Brain pericyte (primary cell): ENCODE measurements around the gene IGF2R.

Experiments used
- DNase-seq: peaks from one replicate; pipeline ENCODE4 v3.0.0-alpha.2; 2012; ENCODE audit warnings: low read depth, low spot score

IGF2R gene

DNA sequence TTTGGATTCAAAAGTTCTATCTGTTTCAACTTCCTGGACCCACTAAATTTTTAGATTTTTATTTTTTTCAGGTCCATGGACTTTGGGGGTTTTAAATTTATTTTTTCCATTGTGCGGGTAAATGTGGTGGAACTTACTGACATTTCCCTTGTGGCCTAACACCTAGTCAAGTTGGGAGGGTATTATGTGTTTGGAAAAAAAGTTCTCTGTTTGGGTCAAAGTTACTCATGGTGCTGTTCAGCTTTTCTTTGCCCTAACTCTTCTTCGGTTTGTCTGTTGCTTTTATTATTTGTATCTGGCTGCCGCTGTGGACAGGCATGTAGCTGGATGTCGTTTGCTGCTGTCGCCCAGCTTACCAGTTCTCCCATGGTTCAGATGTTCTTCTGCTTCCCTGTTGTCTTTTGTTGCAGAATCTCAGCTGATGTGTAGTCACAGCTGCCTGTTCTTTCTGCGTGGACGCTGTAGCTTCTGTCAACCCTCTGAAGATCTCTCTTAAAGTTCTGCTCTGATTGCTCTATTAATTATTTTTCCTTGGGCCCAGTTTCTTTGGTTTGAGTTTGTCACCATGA, 7.9 kb downstream of the IGF2R start:
- no peak for DNase-seq

DNA sequence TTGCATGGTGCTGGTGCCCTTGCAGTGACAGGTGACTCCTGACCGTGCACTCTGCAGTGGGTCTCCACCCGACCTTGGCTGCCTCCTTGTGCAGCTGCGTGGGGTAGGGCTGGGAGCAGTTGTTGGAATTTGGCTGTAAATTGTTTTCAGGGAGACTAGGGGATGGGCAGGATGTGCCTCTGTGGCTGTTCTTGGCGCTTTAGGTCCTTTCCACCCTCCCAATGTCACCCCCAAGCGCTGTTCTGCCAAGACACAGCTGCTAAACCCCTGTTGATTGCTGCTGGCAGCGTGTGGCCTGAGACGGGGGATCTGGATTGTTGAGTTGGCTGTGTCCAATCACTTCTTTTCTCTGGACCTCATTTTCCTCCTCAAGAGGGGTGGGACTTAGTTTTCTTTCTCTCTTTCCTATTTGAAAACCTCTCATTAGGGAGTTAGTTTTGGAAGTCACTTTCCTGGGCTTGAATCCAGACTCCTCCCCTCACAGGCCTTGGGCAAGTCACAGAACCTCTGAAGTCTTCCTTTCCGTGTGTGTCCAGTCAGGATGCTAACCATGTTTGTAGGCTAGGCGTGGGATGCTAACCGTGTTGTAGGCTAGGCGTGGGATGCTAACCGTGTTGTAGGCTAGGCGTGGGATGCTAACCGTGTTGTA, 8.5 kb downstream of the IGF2R start:
- no peak for DNase-seq

DNA sequence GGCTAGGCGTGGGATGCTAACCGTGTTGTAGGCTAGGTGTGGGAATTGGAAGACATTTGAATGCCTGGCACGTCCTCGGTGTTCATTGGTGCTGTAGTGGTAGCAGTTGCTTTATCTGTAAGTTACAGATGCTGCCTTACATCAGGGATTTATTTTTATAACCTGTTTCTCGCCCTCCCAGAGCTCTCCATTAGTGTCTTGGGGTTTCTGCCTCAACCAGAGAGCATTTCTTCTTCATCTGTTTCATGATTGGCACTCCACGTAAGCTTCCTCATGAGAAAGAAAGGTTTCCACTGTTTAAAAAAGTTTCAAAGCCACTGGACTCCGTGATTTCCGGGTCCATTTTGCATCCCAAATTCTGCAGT, 9.0 kb downstream of the IGF2R start:
- no peak for DNase-seq

DNA sequence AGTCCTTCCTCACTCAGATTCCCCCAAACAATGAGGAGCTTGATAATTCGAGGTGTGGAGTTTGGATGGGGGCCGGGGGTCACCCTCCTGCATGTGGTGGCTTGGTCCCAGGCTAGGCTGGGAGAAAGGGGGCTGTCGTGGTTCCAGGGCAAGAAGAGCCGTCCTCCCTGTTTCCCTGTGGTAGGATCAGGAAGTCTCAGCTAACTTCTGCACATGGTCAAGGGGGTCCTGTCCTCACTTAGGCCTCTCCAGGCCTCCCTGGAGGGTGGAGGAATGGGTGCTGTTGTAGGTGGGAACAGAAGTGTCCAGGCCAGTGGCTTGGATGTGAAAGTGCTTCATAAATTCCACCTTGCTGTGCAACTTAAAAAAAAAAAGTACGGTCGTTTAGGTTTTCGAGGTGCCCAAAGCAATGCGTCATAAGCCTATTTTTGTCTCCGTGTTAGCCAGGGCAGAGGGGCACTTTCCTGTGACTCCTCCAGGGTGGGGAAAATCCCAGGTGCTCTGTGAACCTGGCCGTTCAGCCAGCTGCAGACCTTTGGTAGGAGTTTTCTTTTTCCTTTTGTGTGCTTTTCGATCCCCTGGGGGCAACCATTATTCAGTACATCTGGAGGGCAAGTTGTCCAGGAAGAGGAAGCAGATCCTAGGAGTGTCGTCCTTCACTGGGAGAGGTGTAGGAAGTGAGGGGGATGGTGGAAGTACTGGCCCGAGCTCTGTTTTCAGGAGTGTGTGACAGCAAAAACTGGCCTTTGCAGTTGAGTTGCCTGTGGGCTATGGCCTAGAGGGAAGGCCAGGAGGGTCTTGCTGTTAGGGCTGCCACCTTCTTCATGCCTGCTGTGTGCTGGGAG, 9.6 kb downstream of the IGF2R start:
- no peak for DNase-seq

DNA sequence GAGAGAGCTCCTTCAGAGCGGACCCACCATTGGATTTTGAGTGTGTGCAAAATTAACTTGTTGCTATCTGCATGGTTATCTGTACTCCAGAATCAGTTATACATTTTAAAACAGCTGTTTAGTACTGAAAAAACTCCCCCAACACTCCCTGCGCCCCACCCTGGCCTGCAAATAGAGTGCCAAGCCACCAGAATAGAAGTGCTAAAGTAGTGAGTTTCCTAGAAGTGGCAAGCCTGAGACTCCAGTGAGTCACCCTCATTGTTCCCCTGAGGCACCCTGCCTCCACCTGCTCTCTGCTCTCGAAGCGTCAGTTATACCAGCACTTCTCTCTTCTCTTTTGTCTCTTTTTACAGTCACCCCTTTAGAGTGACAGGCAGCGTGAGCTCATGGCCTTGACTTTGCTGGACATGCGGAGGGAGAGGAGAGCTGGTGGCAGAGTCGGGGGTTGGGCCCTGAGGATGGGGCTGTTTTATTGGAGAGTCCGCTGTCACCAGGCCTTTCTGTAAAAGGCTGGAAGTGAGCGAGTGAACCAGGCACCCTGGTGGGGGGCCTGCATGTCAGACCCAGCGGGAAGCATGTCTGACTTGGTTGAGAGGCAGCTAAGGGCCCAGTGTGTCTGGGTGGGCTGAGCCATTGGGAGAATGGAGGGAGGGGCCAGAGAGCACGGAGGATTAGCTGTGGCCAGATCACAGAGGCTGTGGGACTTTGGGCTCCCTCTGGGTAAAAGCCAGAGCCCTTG, 10.4 kb downstream of the IGF2R start:
- DNase-seq, result no peak

DNA sequence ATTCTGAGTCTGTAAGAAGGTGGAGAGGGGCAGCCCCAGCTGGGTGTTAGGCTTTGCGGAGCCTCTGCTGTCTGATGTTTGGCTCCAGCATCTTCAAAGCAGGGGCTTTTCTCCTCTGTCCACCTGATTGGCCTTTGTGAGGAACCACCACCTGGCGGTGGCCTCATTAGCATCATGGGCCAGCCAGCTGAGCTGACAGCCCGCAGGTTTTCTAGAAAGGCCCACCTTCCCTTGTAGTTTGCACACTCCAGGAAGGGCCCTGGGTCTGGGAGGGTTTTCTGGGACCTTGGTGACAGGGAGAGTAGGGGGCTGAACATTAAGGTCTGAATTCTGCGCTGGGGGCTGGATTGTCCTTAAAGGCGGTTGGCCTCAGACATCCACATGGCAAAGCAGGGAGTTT, 11.6 kb downstream of the IGF2R start:
- DNase-seq, result no peak

DNA sequence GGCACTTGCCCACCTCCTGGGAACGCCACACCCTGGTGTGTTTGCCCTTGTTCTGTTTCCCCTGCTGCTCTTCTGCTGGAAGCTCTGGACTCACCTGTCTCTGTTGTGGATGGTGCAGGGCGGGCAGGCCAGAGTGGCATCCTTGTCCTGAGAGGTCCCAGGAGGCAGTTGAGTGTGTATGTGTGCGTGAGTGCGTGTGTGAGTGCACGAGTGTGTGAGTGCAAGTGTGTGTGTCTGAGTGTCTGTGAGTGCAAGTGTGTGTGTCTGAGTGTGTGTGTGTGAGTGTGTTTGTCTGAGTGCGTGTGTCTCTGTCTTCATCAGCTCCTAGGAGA, 12.2 kb downstream of the IGF2R start:
- DNase-seq, result no peak

DNA sequence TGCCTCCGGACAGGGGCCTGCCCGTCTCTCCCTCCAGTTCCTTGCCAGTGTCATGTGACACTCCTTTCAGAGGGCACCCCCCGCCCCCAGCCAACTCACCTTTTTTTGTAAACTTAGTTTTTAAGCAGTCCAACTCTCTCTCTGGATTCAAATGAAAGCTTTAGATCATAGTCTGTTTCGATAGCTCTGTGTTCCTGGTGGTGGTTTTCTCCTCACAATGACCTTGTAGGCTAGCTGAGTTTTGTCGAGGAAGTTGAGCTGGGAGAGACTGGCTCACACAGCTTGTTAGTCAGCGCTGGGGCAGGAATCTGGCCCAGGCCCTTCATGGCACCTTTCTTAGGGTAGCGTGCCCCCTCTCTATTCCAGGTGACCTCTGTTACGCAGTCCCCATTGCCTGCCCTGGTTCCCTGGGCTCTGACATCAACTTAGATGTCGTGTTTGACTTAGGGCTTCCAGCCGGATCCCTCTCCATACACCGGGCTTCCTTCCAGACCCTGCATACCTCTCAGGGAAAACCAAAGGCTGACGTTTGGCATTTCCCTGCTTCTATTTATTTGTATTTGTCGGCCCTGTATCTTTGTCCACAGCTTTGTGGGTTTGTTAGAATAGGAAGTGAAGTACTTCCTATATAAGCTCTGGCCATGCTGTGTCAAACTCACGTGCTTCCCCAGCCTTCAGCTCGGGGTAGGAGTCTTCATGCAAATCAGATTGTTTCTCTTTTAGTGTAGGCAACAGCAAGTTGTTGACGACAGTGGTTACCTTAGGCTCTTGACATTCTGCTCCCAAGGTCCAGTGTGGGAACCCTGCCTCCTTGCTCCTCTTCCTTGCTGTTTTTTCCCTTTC, 12.7 kb downstream of the IGF2R start:
- DNase-seq, result no peak

DNA sequence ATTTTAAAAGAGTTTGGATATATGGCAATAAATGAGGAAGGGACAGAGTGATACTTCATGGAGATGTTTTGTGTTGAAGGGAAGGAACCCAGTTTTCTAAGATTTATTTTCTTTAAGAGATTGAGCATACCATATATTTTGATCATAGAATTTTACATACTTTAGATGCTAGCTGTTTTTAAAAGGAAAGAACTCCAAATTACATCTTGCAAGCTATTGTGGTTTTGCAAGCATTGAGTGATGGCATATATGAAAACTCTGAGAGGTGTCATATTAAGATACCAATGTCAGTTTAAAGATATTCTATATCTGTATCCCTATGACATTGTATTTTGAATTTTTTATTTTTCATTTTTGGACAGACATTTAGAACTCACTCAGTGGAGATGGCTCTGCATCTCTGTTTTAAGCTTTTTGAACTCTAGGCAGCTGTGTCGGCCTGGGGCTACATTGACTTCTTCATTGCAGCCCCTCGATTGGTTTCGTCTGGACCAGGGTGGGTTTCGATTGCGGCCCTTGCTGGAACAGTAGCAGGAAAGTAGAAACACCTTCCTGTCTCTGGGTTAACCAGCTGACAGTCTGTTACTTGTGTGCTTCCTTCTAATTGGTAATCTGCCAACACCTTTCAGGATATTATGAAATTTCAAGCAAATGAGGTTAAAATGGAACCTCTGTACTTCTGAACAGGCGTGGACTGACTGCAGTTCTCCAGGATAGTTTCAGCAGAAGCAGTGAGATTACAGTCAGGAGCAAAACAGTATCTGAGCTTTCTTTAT, 14.0 kb downstream of the IGF2R start:
- no peak for DNase-seq

DNA sequence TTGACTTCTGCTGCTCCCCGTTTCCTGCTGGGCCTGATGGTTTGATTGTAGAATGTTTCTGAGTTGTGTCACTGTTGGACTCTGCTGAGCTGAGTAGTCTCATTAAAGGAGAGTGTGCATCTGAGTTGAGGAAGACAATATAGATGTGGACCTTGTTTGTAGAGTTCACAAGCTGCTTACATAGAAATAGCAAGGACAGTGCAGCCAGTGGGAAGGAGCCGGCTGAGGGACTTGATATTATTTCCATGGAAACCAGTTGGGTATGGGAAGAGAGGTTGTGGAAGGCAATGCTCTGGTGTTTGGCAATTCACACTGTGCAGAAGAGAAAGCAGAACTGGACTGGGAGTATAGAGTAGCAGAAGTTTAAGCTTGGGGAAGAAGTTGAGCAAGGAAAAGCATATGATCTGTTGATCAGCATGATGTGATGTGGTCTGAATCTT, 14.8 kb downstream of the IGF2R start:
- no peak for DNase-seq

DNA sequence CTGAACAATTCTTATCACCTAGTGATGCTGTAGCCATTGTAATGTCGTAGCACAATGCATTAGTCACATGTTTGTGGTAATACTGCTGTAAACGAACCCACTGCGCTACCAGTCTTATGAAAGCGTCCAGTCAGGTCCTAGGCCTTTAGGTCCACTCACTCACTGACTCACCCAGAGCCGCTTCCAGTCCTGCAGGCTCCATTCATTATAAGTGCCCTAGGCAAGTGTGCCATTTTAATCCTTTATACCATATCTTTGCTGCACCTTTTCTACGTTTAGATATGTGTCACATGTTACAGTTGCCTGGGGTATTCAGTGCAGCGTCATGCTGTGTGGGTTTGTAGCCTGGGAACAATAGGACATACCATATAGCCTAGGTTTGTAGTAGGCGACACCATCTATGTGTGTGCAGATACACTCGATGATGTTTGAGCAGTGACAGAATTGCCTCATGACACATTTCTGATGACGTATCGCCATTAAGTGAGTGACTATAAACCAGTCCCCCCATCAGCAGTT, 15.4 kb downstream of the IGF2R start:
- no peak for DNase-seq

DNA sequence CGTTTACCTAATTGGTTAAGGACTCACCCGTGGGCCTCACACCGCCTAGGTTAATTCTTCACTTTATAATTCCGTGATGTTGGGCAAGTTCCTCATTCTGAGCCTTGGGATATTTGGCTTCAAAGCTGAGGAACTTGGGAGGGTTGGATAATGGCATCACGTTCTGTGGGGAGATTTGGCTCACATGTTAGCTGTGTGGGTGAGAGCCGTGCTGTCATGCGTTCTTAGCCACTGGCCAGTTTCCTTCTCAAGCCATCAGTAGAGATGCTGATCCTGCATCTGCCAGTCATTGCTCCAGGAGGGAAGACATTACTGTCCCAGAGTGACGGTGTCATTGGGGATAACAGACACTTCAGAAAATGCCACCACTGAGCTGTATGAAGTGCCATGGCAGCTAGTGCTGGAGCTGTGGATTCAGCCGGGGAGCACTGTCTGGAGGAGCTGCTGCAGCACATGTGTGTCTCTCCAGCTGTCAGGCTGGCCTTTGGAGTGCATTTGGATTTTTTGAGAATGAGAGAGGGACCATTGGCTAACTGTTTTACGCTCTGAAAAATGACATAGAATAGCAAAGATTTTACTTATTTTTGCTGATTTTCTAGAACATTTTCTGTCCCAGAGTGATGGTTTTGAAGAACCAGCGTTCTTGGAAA, 16.5 kb downstream of the IGF2R start:
- no peak for DNase-seq

DNA sequence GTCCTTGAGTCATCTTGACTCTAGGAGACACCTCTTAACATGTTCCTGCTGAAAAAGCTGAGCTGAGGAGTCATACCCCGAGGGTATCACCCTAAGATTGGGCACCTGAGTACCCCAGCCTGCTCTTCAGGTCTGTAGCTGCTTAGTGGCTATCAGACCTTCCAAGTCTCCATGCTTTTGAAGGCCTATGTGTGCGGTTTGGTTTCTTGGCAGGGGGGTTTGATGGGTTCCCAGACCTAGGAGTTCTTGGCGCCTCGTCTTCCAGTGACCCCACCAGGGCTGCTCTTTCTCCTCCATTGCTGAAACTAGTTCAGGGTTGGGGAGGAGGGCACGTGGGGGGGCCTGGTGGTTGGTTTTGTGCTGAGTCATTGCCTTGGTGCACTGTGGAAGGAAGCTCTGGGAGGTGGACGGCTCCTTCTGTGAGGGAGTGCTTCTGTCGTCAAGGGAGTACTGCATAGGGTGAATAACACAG, 20.1 kb downstream of the IGF2R start:
- no peak for DNase-seq

DNA sequence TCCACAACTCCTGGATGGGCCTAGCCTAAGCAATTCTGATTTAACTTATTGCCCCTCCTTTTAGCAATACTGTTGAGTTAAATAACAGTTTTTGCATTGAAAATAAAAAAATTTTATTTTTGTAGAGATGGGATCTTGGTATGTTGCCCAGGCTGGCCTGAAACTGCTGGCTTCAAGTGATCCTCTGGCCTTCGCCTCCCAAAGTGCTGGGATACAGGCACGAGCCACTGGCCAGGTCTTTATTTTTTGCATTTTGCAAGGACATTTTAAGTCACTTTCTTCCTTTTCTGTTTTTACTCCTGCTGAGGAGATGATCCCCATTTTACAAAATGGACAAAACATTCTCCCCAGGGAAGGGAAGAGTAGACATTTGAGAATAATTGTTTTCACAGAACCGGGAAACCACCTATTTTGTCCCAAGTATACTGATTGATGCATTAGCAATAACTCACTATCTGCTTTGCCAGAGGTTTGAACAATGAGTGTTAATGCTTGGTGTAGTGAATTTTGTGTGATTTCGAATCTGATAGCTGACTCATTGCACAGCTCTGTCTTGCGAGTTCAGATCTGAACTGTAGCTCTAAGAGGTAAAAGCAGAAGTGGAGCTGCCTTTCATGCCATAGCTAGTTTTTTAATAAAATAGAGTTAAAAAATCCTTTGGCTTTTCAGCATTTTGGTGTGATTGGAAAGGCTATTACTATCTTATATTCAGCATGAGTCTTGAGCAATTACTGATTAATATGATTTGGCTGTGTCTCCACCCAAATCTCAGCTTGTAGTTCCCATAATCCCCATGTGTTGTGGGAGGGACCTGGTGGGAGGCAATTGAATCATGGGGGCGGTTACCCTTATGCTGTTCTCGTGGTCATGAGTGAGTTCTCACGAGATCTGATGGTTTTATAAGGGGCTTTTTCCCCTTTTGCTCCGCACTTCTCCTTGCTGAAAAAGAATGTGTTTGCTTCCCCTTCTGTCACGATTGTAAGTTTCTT, 20.9 kb downstream of the IGF2R start:
- no peak for DNase-seq

DNA sequence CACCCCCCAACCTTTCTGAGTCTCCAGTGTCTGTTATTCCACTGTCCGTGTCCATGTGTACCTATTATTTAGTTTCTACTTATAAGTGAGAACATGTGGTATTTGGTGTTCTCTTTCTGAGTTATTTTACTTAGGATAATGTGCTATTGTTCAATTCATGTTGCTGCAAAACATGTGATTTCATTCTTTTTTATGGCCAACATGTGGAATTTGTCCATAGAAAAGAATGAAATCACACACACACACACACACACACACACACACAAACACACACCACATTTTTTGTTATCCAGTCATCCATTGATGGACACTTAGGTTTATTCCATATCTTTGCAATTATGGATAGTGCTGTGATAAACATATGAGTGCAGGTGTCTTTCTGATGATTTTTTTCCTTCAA, 23.5 kb downstream of the IGF2R start:
- DNase-seq, result no peak

DNA sequence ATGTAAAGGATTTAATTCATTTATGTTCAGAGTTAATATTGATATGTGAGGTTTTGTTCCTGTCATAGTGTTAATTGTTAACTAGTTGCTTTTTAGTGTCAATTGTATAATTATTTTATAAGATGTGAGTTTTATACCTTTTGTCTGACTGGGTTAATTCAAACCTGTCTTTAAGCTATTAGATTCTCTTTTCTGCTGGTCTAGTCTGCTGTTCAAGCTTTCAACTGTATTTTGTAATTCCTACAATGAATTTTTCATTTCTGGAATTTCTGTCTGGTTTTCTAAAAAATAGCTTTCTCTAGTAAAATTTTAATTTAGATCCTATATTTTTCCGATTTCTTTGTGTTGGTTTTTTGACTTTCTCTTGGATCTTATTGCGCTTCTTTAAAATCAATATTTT, 26.5 kb downstream of the IGF2R start:
- no peak for DNase-seq

DNA sequence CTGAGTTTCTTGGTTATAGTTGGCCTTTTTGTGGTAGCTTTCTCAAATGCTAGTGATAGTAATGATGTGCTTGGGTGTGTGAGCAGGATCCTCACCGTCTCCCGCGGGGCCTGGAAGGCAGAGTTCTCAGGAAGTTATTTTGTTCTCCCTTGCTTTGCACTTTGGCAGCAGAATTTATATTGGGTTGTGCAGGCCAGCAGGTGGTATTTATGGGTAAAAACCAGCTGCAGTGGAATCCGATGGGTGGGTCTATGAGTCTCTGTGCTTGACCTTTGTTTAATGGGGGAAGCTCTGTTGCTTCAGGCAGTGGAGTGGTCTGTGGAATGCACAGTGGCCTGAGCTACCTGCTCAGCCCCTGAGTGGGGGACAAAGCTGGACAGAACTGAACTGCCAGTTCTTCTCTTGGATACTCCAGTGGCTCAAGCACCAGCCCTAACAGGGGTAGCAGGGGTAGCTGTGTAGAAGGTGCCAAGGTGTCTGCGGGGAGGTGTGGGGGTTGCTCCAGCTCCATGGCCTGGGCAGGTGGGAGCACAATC, 27.3 kb downstream of the IGF2R start:
- no peak for DNase-seq
